HCT116 (cell line): ENCODE data around the gene CCDC174.

Experiments used
- CEBPB ChIP-seq: IDR thresholded peaks from 2 replicates; pipeline ENCODE4 v1.6.1; 2012; ENCODE audit warnings: low read depth
- EGR1 ChIP-seq: IDR thresholded peaks from 2 replicates; pipeline ENCODE4 v1.6.1; 2012; ENCODE audit warnings: low read depth
- ELF1 ChIP-seq: IDR thresholded peaks from 2 replicates; pipeline ENCODE4 v1.6.1; 2012; ENCODE audit warnings: low read depth, borderline replicate concordance
- EZH2 ChIP-seq: fragments of 200-600 bp; sonication (generic); IDR thresholded peaks from 2 replicates; pipeline ENCODE4 v1.6.1; 2017; ENCODE audit warnings: antibody characterized with exemption, mixed run types
- JUND ChIP-seq: IDR thresholded peaks from 2 replicates; pipeline ENCODE4 v1.6.1; 2012
- POLR2A ChIP-seq: IDR thresholded peaks from 2 replicates; pipeline ENCODE4 v1.7.0; 2011; ENCODE audit warnings: borderline replicate concordance; ENCODE audit not compliant: insufficient read depth, insufficient read length; ENCODE audit errors: extremely low read depth
- POLR2AphosphoS5 ChIP-seq: IDR thresholded peaks from 2 replicates; pipeline ENCODE4 v1.6.1; 2011; ENCODE audit warnings: mild to moderate bottlenecking, low read depth, low read length, moderate library complexity
- RAD21 ChIP-seq: IDR thresholded peaks from 2 replicates; pipeline ENCODE4 v1.6.1; 2012; ENCODE audit warnings: low read depth, mild to moderate bottlenecking
- YY1 ChIP-seq: IDR thresholded peaks from 2 replicates; pipeline ENCODE4 v1.6.1; 2011; ENCODE audit warnings: low read length, low read depth, moderate library complexity, mild to moderate bottlenecking; ENCODE audit not compliant: insufficient replicate concordance; ENCODE audit errors: extremely low read depth
- TF ChIP-seq, protein P1 (sequence below): IDR thresholded peaks from 2 replicates; pipeline ENCODE4 v1.6.1; 2012
- TF ChIP-seq, protein P2 (sequence below), 3 experiments: fragments of 200-600 bp in 1 of 3; sonication (generic) in 1 of 3; IDR thresholded peaks in 2 of 3; conservative IDR thresholded peaks in 1 of 3; 2 replicates each; pipeline ENCODE4 v1.5.1; 2012 to 2017; ENCODE audit warnings: low read depth in 2 of 3, low read length in 2 of 3, antibody characterized with exemption in 1 of 3, borderline replicate concordance in 1 of 3, control low read depth in 1 of 3, mild to moderate bottlenecking in 1 of 3, mixed read lengths in 1 of 3, mixed run types in 1 of 3, moderate library complexity in 1 of 3; ENCODE audit not compliant: insufficient read depth in 1 of 3
- TF ChIP-seq, protein P3 (sequence below): IDR thresholded peaks from 2 replicates; pipeline ENCODE4 v1.6.1; 2012; ENCODE audit warnings: low read depth

DNA sequence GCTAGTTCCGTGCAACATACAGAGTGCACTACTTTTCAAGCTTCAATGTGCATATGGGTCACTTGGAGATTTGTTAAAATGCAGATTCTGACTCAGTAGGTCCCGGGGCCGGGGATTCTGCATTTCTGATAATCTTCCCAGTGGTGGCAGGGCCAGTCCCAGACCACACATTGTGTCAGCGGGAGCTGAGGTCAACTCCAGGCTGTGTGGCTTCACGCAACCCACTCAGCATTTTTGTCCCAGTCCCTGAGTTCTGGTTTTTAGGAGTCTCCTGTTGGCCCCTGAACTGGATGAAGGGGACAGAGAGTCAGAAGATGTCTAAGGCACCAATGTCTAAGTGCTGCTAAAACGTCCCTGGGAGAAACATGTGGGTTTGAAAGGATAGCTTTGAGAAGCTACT is 26.1 kb upstream of the CCDC174 start:
- no peak for TF ChIP-seq POLR2A
- no peak for TF ChIP-seq ELF1
- TF ChIP-seq, protein P1, sequence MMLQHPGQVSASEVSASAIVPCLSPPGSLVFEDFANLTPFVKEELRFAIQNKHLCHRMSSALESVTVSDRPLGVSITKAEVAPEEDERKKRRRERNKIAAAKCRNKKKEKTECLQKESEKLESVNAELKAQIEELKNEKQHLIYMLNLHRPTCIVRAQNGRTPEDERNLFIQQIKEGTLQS, result no peak
- TF ChIP-seq, protein P2, sequence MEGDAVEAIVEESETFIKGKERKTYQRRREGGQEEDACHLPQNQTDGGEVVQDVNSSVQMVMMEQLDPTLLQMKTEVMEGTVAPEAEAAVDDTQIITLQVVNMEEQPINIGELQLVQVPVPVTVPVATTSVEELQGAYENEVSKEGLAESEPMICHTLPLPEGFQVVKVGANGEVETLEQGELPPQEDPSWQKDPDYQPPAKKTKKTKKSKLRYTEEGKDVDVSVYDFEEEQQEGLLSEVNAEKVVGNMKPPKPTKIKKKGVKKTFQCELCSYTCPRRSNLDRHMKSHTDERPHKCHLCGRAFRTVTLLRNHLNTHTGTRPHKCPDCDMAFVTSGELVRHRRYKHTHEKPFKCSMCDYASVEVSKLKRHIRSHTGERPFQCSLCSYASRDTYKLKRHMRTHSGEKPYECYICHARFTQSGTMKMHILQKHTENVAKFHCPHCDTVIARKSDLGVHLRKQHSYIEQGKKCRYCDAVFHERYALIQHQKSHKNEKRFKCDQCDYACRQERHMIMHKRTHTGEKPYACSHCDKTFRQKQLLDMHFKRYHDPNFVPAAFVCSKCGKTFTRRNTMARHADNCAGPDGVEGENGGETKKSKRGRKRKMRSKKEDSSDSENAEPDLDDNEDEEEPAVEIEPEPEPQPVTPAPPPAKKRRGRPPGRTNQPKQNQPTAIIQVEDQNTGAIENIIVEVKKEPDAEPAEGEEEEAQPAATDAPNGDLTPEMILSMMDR (IDR thresholded peaks at IDR 0.05 in 2 of 3, conservative IDR thresholded peaks at IDR 0.05 in 1 of 3; ENCODE audit: borderline replicate concordance in 1 of 3, insufficient read depth in 1 of 3, low read depth in 2 of 3, low read length in 2 of 3), result no peak
- TF ChIP-seq RAD21, result no peak
- no peak for TF ChIP-seq EZH2
- TF ChIP-seq YY1, result no peak
- no peak for TF ChIP-seq POLR2AphosphoS5
- no peak for TF ChIP-seq EGR1
- TF ChIP-seq JUND, result no peak
- TF ChIP-seq, protein P3, sequence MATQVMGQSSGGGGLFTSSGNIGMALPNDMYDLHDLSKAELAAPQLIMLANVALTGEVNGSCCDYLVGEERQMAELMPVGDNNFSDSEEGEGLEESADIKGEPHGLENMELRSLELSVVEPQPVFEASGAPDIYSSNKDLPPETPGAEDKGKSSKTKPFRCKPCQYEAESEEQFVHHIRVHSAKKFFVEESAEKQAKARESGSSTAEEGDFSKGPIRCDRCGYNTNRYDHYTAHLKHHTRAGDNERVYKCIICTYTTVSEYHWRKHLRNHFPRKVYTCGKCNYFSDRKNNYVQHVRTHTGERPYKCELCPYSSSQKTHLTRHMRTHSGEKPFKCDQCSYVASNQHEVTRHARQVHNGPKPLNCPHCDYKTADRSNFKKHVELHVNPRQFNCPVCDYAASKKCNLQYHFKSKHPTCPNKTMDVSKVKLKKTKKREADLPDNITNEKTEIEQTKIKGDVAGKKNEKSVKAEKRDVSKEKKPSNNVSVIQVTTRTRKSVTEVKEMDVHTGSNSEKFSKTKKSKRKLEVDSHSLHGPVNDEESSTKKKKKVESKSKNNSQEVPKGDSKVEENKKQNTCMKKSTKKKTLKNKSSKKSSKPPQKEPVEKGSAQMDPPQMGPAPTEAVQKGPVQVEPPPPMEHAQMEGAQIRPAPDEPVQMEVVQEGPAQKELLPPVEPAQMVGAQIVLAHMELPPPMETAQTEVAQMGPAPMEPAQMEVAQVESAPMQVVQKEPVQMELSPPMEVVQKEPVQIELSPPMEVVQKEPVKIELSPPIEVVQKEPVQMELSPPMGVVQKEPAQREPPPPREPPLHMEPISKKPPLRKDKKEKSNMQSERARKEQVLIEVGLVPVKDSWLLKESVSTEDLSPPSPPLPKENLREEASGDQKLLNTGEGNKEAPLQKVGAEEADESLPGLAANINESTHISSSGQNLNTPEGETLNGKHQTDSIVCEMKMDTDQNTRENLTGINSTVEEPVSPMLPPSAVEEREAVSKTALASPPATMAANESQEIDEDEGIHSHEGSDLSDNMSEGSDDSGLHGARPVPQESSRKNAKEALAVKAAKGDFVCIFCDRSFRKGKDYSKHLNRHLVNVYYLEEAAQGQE, result no peak
- TF ChIP-seq CEBPB, result no peak
